Measurements from ENCODE around the gene MMP21.

GRCh38 chr10:125823663-125824251 lies 48.1 kb upstream of the MMP21 start:
- TF ChIP-seq CTCF (IDR thresholded peaks at IDR 0.05) (no peak), POLR2A (IDR thresholded peaks at IDR 0.05) (no peak)
